Caco-2 (cell line): ENCODE data around the gene CALML5. TPM values are rescaled to one million over a fixed set of nuclear protein-coding genes. Genes with fewer than 3 reads are reported as not detected.
A peak's percentile ranks its signal among the peaks of the same experiment; 100 is the strongest.

Experiments
- BruUV-seq: library from RNA; stranded (reverse); fragments of 400-500 nt; replicated peaks from 2 replicates; lab custom pipeline; 2021; lab: Mats Ljungman, UMichigan
- CTCF ChIA-PET: fragments of 300-600 bp; sonication (Branson Sonifier 250); formaldehyde crosslinking; loops from one replicate; lab custom pipeline; 2022; ENCODE audit warnings: antibody characterized with exemption; lab: Charles Lee
- POLR2A ChIA-PET: fragments of 300-600 bp; sonication (Branson Sonifier 250); formaldehyde crosslinking; loops from one replicate; lab custom pipeline; 2022; ENCODE audit warnings: antibody characterized with exemption; lab: Charles Lee
- DNase-seq, 2 experiments: peaks; one replicate each; pipeline versions ENCODE4 v3.0.0 to v3.0.0-alpha.2; 2020 to 2022
- H3K27me3 ChIP-seq: replicated peaks from 2 replicates; pipeline ENCODE4 v1.6.0; 2011; ENCODE audit warnings: low read length; ENCODE audit not compliant: control insufficient read depth, insufficient read depth
- H3K36me3 ChIP-seq: 2 replicates; pipeline ENCODE4 v1.5.1; 2011; ENCODE audit warnings: low read length; ENCODE audit not compliant: control insufficient read depth, insufficient read depth
- H3K4me1 ChIP-seq: fragments of 250-450 bp; sonication (Bioruptor Pico); 2 replicates; pipeline ENCODE4 v1.5.1; 2020; ENCODE audit warnings: mild to moderate bottlenecking
- H3K4me3 ChIP-seq: 2 replicates; pipeline ENCODE4 v1.5.1; 2011; ENCODE audit warnings: low read depth, mild to moderate bottlenecking, control low read depth, low read length
- H3K9me3 ChIP-seq: fragments of 250-450 bp; sonication (Bioruptor Pico); 2 replicates; pipeline ENCODE4 v1.5.1; 2020; ENCODE audit warnings: mild to moderate bottlenecking, moderate library complexity
- H3K27ac Mint-ChIP-seq: one replicate; pipeline ENCODE4 v1.8.0; 2022; ENCODE audit warnings: mixed read lengths; ENCODE audit not compliant: unreplicated experiment
- H3K27me3 Mint-ChIP-seq: one replicate; pipeline ENCODE4 v1.8.0; 2022; ENCODE audit warnings: mixed read lengths; ENCODE audit not compliant: insufficient read depth, unreplicated experiment
- H3K36me3 Mint-ChIP-seq: one replicate; pipeline ENCODE4 v1.8.0; 2022; ENCODE audit warnings: mild to moderate bottlenecking, mixed read lengths; ENCODE audit not compliant: insufficient read depth, unreplicated experiment
- H3K4me1 Mint-ChIP-seq: one replicate; pipeline ENCODE4 v1.8.0; 2022; ENCODE audit warnings: low read depth, mixed read lengths; ENCODE audit not compliant: unreplicated experiment
- H3K4me3 Mint-ChIP-seq: one replicate; pipeline ENCODE4 v1.8.0; 2022; ENCODE audit warnings: mild to moderate bottlenecking, moderate library complexity, mixed read lengths; ENCODE audit not compliant: unreplicated experiment
- H3K9me3 Mint-ChIP-seq: one replicate; pipeline ENCODE4 v1.8.0; 2022; ENCODE audit warnings: mixed read lengths; ENCODE audit not compliant: unreplicated experiment
- CTCF ChIP-seq, 2 experiments: fragments of 200-600 bp in 1 of 2; IDR thresholded peaks; 1 replicate in 1 of 2; 2 replicates in 1 of 2; pipeline versions ENCODE4 v1.5.1 to v1.8.0; 2011 to 2022; ENCODE audit warnings: antibody characterized with exemption in 1 of 2, control low read depth in 1 of 2, inconsistent platforms in 1 of 2, low read depth in 1 of 2, low read length in 1 of 2, mild to moderate bottlenecking in 1 of 2, moderate library complexity in 1 of 2; ENCODE audit not compliant: insufficient read depth in 1 of 2, severe bottlenecking in 1 of 2, unreplicated experiment in 1 of 2
- intact Hi-C: fragments of 100-400 bp; cut with micrococcal nuclease; formaldehyde crosslinking; loops from one replicate; pipeline ENCODE4 v1.10.0; 2022; ENCODE audit not compliant: unreplicated experiment
- total RNA-seq: library from RNA; stranded (reverse); gene quantifications from 2 replicates; pipeline ENCODE4 v1.2.3, GENCODE V29; 2022

CALML5 gene
- total RNA-seq, 1 experiment from 2014 or later, result not detected

- peak overlapping the region; percentile 27 for H3K4me3 Mint-ChIP-seq
- POLR2A ChIA-PET, result interaction anchor here (1.4 kb wide), 1 partner anchor 70 kb away, joined by 6 read pairs; no protein-coding TSS in a partner anchor
- no TSS peak for BruUV-seq
- DNase-seq, result peak; percentile 62 to 69
- no peaks in the 10 kb centered on the region for H3K27me3 ChIP-seq
- H3K27ac Mint-ChIP-seq, result peak overlapping the region; percentile 73
- peaks cover 11% of the 10 kb centered on the region for H3K9me3 ChIP-seq
- peaks cover 71% of the 10 kb centered on the region for H3K4me1 ChIP-seq
- peaks cover 19% of the 10 kb centered on the region for H3K36me3 Mint-ChIP-seq
- peaks cover 59% of the 10 kb centered on the region for H3K4me1 Mint-ChIP-seq
- H3K27me3 Mint-ChIP-seq, result no peaks in the 10 kb centered on the region
- no peak for TF ChIP-seq CTCF (IDR thresholded peaks at IDR 0.05; ENCODE audit: insufficient read depth in 1 of 2, low read depth in 1 of 2, low read length in 1 of 2, severe bottlenecking in 1 of 2, unreplicated experiment in 1 of 2)
- no peaks in the 10 kb centered on the region for H3K9me3 Mint-ChIP-seq
- CTCF ChIA-PET, result interaction anchor here (0.9 kb wide), 1 partner anchor 107 kb away, joined by 4 read pairs; no protein-coding TSS in a partner anchor
- intact Hi-C loops, result loop anchor here (5.0 kb wide), 1 partner anchor 71 kb away; no protein-coding TSS in a partner anchor
- H3K36me3 ChIP-seq, result no peaks in the 10 kb centered on the region
- no peak overlapping the region for H3K4me3 ChIP-seq
Measured at GRCh38 chr10:5515948-5516761, 16.8 kb upstream of the CALML5 start.

GRCh38 chr10:5514226-5514850 is 15.0 kb upstream of the CALML5 start:
- CTCF ChIA-PET, result no interaction called here
- peaks cover 81% of the 10 kb centered on the region for H3K4me1 ChIP-seq
- intact Hi-C loops, result no loop called here

More at GRCh38 chr10:5514226-5514850, 15.0 kb upstream of the CALML5 start:
- no peak for DNase-seq
- H3K4me3 Mint-ChIP-seq, result no peak overlapping the region
- no peak for TF ChIP-seq CTCF (IDR thresholded peaks at IDR 0.05; ENCODE audit: insufficient read depth in 1 of 2, low read depth in 1 of 2, low read length in 1 of 2, severe bottlenecking in 1 of 2, unreplicated experiment in 1 of 2)
- H3K27ac Mint-ChIP-seq, result no peak overlapping the region
- no TSS peak for BruUV-seq
- Histone ChIP-seq H3K36me3 (no peaks in the 10 kb centered on the region), H3K4me3 (no peak overlapping the region), H3K27me3 (no peaks in the 10 kb centered on the region), H3K9me3 (0 out of 2 replicates have a peak, but pooled peaks cover 4% of the 10 kb centered on the region)
- no peaks in the 10 kb centered on the region for H3K27me3 Mint-ChIP-seq
- POLR2A ChIA-PET, result interaction anchor here (0.6 kb wide), 2 partner anchors 24 to 1865 kb away, joined by 3 to 4 read pairs; no protein-coding TSS in a partner anchor
- H3K36me3 Mint-ChIP-seq, result peaks cover 15% of the 10 kb centered on the region
- peaks cover 70% of the 10 kb centered on the region for H3K4me1 Mint-ChIP-seq
- H3K9me3 Mint-ChIP-seq, result no peaks in the 10 kb centered on the region
